Keratinocyte (primary cell): ENCODE measurements around the gene SNAI3. TPM values are rescaled to one million over a fixed set of nuclear protein-coding genes. Genes with fewer than 3 reads are reported as not detected.

Experiments
- DNase-seq: peaks from one replicate; pipeline ENCODE4 v3.0.0-alpha.2; 2011; ENCODE audit warnings: low read depth, missing footprints, low spot score
- FAIRE-seq: peaks from 2 replicates; lab custom pipeline; 2011; peaks lifted over from hg19 to GRCh38; lab: Jason Lieb, UNC
- H2AFZ ChIP-seq: 2 replicates; pipeline ENCODE4 v1.6.0; 2012; ENCODE audit warnings: low read length, control low read depth, inconsistent platforms; ENCODE audit not compliant: control insufficient read depth
- H3K27ac ChIP-seq: 2 replicates; pipeline ENCODE4 v1.5.1; 2011; ENCODE audit warnings: low read length; ENCODE audit not compliant: control insufficient read depth, insufficient read depth
- H3K27me3 ChIP-seq: 3 replicates; pipeline ENCODE4 v1.6.0; 2011; ENCODE audit warnings: low read length; ENCODE audit not compliant: control insufficient read depth, insufficient read depth; ENCODE audit errors: extremely low read depth
- H3K36me3 ChIP-seq, 2 experiments: 2 replicates in 1 of 2; 3 replicates in 1 of 2; pipeline ENCODE4 v1.5.1; 2011; ENCODE audit warnings: low read length in 2 of 2, mild to moderate bottlenecking in 1 of 2; ENCODE audit not compliant: control insufficient read depth in 2 of 2, insufficient read depth in 2 of 2; ENCODE audit errors: extremely low read depth in 1 of 2
- H3K4me1 ChIP-seq: 3 replicates; pipeline ENCODE4 v1.5.1; 2011; ENCODE audit warnings: low read length; ENCODE audit not compliant: control insufficient read depth, insufficient read depth; ENCODE audit errors: extremely low read depth
- H3K4me2 ChIP-seq: 3 replicates; pipeline ENCODE4 v1.6.0; 2011; ENCODE audit warnings: low read depth, low read length; ENCODE audit not compliant: control insufficient read depth, insufficient read depth; ENCODE audit errors: extremely low read depth
- H3K4me3 ChIP-seq, 3 experiments: fragments of 200-600 bp in 1 of 3; sonication (generic) in 1 of 3; 2 replicates in 2 of 3; 3 replicates in 1 of 3; pipeline ENCODE4 v1.5.1; 2011 to 2016; ENCODE audit warnings: low read length in 3 of 3, mild to moderate bottlenecking in 3 of 3, control low read depth in 2 of 3, inconsistent platforms in 1 of 3, low read depth in 1 of 3, mixed read lengths in 1 of 3, mixed run types in 1 of 3, moderate library complexity in 1 of 3; ENCODE audit not compliant: control insufficient read depth in 2 of 3, insufficient read depth in 2 of 3; ENCODE audit errors: extremely low read depth in 1 of 3
- H3K79me2 ChIP-seq: 2 replicates; pipeline ENCODE4 v1.6.0; 2012; ENCODE audit warnings: low read length; ENCODE audit not compliant: control insufficient read depth, insufficient read depth
- H3K9ac ChIP-seq: 3 replicates; pipeline ENCODE4 v1.6.0; 2011; ENCODE audit warnings: low read length; ENCODE audit not compliant: control insufficient read depth, insufficient read depth; ENCODE audit errors: extremely low read depth
- H3K9me1 ChIP-seq: 3 replicates; pipeline ENCODE4 v1.6.0; 2011; ENCODE audit warnings: low read length; ENCODE audit not compliant: control insufficient read depth, insufficient read depth; ENCODE audit errors: extremely low read depth
- H3K9me3 ChIP-seq: 2 replicates; pipeline ENCODE4 v1.5.1; 2012; ENCODE audit warnings: low read depth, low read length; ENCODE audit not compliant: control insufficient read depth
- H4K20me1 ChIP-seq: 3 replicates; pipeline ENCODE4 v1.6.0; 2011; ENCODE audit warnings: low read length; ENCODE audit not compliant: control insufficient read depth, insufficient read depth; ENCODE audit errors: extremely low read depth
- CTCF ChIP-seq, 3 experiments: IDR thresholded peaks in 1 of 3; conservative IDR thresholded peaks in 1 of 3; optimal IDR thresholded peaks in 1 of 3; 2 replicates in 2 of 3; 3 replicates in 1 of 3; pipeline versions ENCODE3 to v1.5.1; 2011; ENCODE audit warnings: low read length in 3 of 3, mild to moderate bottlenecking in 3 of 3, moderate library complexity in 2 of 3, control low read depth in 1 of 3, inconsistent platforms in 1 of 3; ENCODE audit not compliant: insufficient read depth in 2 of 3; ENCODE audit errors: extremely low read depth in 1 of 3
- EZH2 ChIP-seq: IDR thresholded peaks from one replicate; pipeline ENCODE4 v1.6.1; 2012; ENCODE audit warnings: inconsistent platforms, mild to moderate bottlenecking, low read length, moderate library complexity
- dilution Hi-C: fragments of 300-500 bp; cut with MboI; formaldehyde crosslinking; loops from one replicate; pipeline ENCODE4 v1.7.0; 2020; ENCODE audit warnings: low sequenced_read_pairs; ENCODE audit not compliant: extremely low pct_ligation_motif_present
- polyA plus RNA-seq, 5 experiments: library from polyadenylated mRNA; depleted of rRNA in 3 of 5; stranded (reverse) in 3 of 5; stranded (forward) in 1 of 5; unstranded in 1 of 5; fragments of >200 nt; gene quantifications; 1 replicate in 1 of 5; 2 replicates in 3 of 5; 3 replicates in 1 of 5; pipeline versions ENCODE4 v1.2.1 to v1.2.3, GENCODE V29; 2011 to 2012; ENCODE audit warnings: missing spikeins in 2 of 5, low read depth in 1 of 5, low replicate concordance in 1 of 5

The SNAI3 gene
- polyA plus RNA-seq, 1 donor (not counting 4 experiments of a cell fraction or from before 2014, with no cell fraction given) = not detected

- dilution Hi-C loops = no loop called here
- Histone ChIP-seq H3K9me3 (no peaks in the 10 kb centered on the region), H3K36me3 (peaks cover 0 to 6% of the 10 kb centered on the region in 2 experiments), H3K27ac (no peak overlapping the region), H3K9ac (no peak overlapping the region), H3K4me3 (no peak overlapping the region), H3K4me1 (no peaks in the 10 kb centered on the region), H4K20me1 (no peaks in the 10 kb centered on the region), H3K79me2 (no peaks in the 10 kb centered on the region), H3K4me2 (no peak overlapping the region), H3K9me1 (no peaks in the 10 kb centered on the region), H2AFZ (no peak overlapping the region), H3K27me3 (peaks cover 16% of the 10 kb centered on the region)
- no peak for TF ChIP-seq CTCF (optimal IDR thresholded peaks at IDR 0.05 in 1 of 3, IDR thresholded peaks at IDR 0.05 in 1 of 3, conservative IDR thresholded peaks at IDR 0.05 in 1 of 3; ENCODE audit: extremely low read depth in 1 of 3, insufficient read depth in 2 of 3, low read length in 3 of 3)
- TF ChIP-seq EZH2 = no peak
- FAIRE-seq (no peak), DNase-seq (no peak)
These were observed 7.9 kb downstream of the SNAI3 start for GRCh38 chr16:88678224-88678979.

GRCh38 chr16:88677721-88678120 lies 8.6 kb downstream of the SNAI3 start:
- H3K36me3 ChIP-seq = peaks cover 0 to 6% of the 10 kb centered on the region in 2 experiments

More at GRCh38 chr16:88677721-88678120, 8.6 kb downstream of the SNAI3 start:
- H4K20me1 ChIP-seq = no peaks in the 10 kb centered on the region
- no peaks in the 10 kb centered on the region for H3K4me1 ChIP-seq
- no peak overlapping the region for H3K27ac ChIP-seq
- no peaks in the 10 kb centered on the region for H3K9me3 ChIP-seq
- dilution Hi-C loops = no loop called here
- H2AFZ ChIP-seq = no peak overlapping the region
- DNase-seq (no peak), FAIRE-seq (no peak)
- H3K27me3 ChIP-seq = peaks cover 16% of the 10 kb centered on the region
- H3K4me2 ChIP-seq = no peak overlapping the region
- H3K9ac ChIP-seq = no peak overlapping the region
- no peak overlapping the region for H3K4me3 ChIP-seq
- H3K9me1 ChIP-seq = no peaks in the 10 kb centered on the region
- TF ChIP-seq EZH2 = no peak
- no peak for TF ChIP-seq CTCF (optimal IDR thresholded peaks at IDR 0.05 in 1 of 3, IDR thresholded peaks at IDR 0.05 in 1 of 3, conservative IDR thresholded peaks at IDR 0.05 in 1 of 3; ENCODE audit: extremely low read depth in 1 of 3, insufficient read depth in 2 of 3, low read length in 3 of 3)
- no peaks in the 10 kb centered on the region for H3K79me2 ChIP-seq
